Measurements from ENCODE around the gene FA2H. TPM values are rescaled to one million over a fixed set of nuclear protein-coding genes. Genes with fewer than 3 reads are reported as not detected.
"Not testable (repeated sequence)": the region's sequence is repeated elsewhere in the genome, so short reads cannot be mapped to it uniquely, and the experiment has no call there.

FA2H gene
- total and polyA plus RNA-seq, 10 of the 15 experiments (the other 5 are each of a cell fraction or from before 2014, with no cell fraction given): 0.05 to 0.73 (median 0.51) TPM; not detected in 3

GRCh38 chr16:74792225-74792624 is 17.6 kb upstream of the FA2H start:
- Histone ChIP-seq H3K79me2 (ENCODE audit: control insufficient read depth, insufficient read depth, low read length) (no peaks in the 10 kb centered on the region), H3K4me3 (no peak overlapping the region), H2AFZ (ENCODE audit: control insufficient read depth, low read depth, low read length) (no peak overlapping the region), H3K36me3 (ENCODE audit: control insufficient read depth in 2 of 2, insufficient read depth in 2 of 2, low read length in 1 of 2) (no peaks in the 10 kb centered on the region), H3K4me2 (ENCODE audit: control insufficient read depth, insufficient read depth) (no peak overlapping the region), H3K27ac (ENCODE audit: control insufficient read depth, insufficient read depth) (no peak overlapping the region), H3K27me3 (replicated peaks in 1 of 2; ENCODE audit: control insufficient read depth in 2 of 2, insufficient read depth in 2 of 2, low read length in 1 of 2) (peaks cover 0 to 2% of the 10 kb centered on the region in 2 experiments; a peak in 1 of 4 replicates), H4K20me1 (ENCODE audit: control insufficient read depth, insufficient read depth) (no peaks in the 10 kb centered on the region), H3K9ac (ENCODE audit: control insufficient read depth, insufficient read depth, low read length) (no peak overlapping the region), H3K9me3 (replicated peaks; ENCODE audit: control insufficient read depth, insufficient read depth, low read length) (no peaks in the 10 kb centered on the region; the same call in 2 of the 3 replicates), H3K4me1 (ENCODE audit: control insufficient read depth, insufficient read depth, low read length) (no peaks in the 10 kb centered on the region)
- FAIRE-seq (no peak), DNase-seq (ENCODE audit: low read depth, low spot score) (no peak), ATAC-seq (no peak)
- SMC1A ChIA-PET (ENCODE audit: uncharacterized antibody, unreplicated experiment): no interaction called here
- in situ Hi-C loops (cut with MboI) (no loop called here), intact Hi-C loops (cut with micrococcal nuclease; ENCODE audit: unreplicated experiment) (no loop called here)
- POLR2A ChIA-PET: no interaction called here
- CTCF ChIA-PET: interaction anchor here (0.6 kb wide), 1 partner anchor 10 kb away, joined by 4 read pairs; no protein-coding TSS in a partner anchor
- no TSS peak for BruUV-seq (replicated peaks)
- 48% methylated on average over 1 of the region's 1 CpG for WGBS (ENCODE audit: insufficient coverage, insufficient replicate concordance, low lambda C conversion rate, missing lambda C conversion rate)
- RAD21 ChIA-PET (ENCODE audit: unreplicated experiment): no interaction called here
- TF ChIP-seq NFIC (IDR thresholded peaks at IDR 0.05; ENCODE audit: low read depth, low read length): no peak
- no peak for TF ChIP-seq DPF2 (IDR thresholded peaks at IDR 0.05)
- no peak for TF ChIP-seq NFYA (IDR thresholded peaks at IDR 0.05; ENCODE audit: borderline replicate concordance, low read depth, low read length)
- TF ChIP-seq, protein P1, sequence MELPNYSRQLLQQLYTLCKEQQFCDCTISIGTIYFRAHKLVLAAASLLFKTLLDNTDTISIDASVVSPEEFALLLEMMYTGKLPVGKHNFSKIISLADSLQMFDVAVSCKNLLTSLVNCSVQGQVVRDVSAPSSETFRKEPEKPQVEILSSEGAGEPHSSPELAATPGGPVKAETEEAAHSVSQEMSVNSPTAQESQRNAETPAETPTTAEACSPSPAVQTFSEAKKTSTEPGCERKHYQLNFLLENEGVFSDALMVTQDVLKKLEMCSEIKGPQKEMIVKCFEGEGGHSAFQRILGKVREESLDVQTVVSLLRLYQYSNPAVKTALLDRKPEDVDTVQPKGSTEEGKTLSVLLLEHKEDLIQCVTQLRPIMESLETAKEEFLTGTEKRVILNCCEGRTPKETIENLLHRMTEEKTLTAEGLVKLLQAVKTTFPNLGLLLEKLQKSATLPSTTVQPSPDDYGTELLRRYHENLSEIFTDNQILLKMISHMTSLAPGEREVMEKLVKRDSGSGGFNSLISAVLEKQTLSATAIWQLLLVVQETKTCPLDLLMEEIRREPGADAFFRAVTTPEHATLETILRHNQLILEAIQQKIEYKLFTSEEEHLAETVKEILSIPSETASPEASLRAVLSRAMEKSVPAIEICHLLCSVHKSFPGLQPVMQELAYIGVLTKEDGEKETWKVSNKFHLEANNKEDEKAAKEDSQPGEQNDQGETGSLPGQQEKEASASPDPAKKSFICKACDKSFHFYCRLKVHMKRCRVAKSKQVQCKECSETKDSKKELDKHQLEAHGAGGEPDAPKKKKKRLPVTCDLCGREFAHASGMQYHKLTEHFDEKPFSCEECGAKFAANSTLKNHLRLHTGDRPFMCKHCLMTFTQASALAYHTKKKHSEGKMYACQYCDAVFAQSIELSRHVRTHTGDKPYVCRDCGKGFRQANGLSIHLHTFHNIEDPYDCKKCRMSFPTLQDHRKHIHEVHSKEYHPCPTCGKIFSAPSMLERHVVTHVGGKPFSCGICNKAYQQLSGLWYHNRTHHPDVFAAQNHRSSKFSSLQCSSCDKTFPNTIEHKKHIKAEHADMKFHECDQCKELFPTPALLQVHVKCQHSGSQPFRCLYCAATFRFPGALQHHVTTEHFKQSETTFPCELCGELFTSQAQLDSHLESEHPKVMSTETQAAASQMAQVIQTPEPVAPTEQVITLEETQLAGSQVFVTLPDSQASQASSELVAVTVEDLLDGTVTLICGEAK (IDR thresholded peaks at IDR 0.05; ENCODE audit: borderline replicate concordance): no peak
- TF ChIP-seq, protein P2, sequence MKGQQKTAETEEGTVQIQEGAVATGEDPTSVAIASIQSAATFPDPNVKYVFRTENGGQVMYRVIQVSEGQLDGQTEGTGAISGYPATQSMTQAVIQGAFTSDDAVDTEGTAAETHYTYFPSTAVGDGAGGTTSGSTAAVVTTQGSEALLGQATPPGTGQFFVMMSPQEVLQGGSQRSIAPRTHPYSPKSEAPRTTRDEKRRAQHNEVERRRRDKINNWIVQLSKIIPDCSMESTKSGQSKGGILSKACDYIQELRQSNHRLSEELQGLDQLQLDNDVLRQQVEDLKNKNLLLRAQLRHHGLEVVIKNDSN (IDR thresholded peaks at IDR 0.05; ENCODE audit: borderline replicate concordance, extremely low read length, insufficient read depth, low read depth, low read length): no peak
- no peak for TF ChIP-seq KAT2A (conservative IDR thresholded peaks at IDR 0.05; ENCODE audit: control insufficient read depth, low read depth, low read length)
- TF ChIP-seq SMC3 (IDR thresholded peaks at IDR 0.05; ENCODE audit: borderline replicate concordance, low read length): no peak
- TF ChIP-seq ZNF274 (IDR thresholded peaks at IDR 0.05; ENCODE audit: insufficient read depth, insufficient read length): no peak

DNA sequence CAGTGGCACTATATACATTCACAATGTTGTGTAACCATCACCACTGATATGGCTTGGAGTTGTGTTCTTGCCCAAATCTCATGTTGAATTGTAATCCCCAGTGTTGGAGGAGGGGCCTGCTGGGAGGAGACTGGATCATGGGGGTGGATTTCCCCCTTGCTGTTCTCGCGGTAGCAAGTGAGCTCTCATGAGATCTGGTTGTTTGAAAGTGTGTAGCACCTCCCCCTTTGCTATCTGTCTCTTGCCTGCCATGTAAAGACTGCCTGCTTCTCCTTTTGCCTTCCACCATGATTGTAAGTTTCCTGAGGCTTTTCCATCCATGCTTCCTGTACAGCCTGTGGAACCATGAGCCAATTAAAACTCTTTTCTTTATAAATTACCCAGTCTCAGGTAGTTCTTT is 17.1 kb upstream of the FA2H start:
- in situ Hi-C loops (cut with MboI); H3K9me3 ChIP-seq (replicated peaks; ENCODE audit: control insufficient read depth, insufficient read depth, low read length); BruUV-seq (replicated peaks); H3K27ac ChIP-seq (ENCODE audit: control insufficient read depth, insufficient read depth); SMC1A ChIA-PET (ENCODE audit: uncharacterized antibody, unreplicated experiment); RAD21 ChIA-PET (ENCODE audit: unreplicated experiment); H4K20me1 ChIP-seq (ENCODE audit: control insufficient read depth, insufficient read depth); H3K4me3 ChIP-seq; intact Hi-C loops (cut with micrococcal nuclease; ENCODE audit: unreplicated experiment); H3K4me2 ChIP-seq (ENCODE audit: control insufficient read depth, insufficient read depth); H3K36me3 ChIP-seq (ENCODE audit: control insufficient read depth in 2 of 2, insufficient read depth in 2 of 2, low read length in 1 of 2); ATAC-seq; FAIRE-seq; H2AFZ ChIP-seq (ENCODE audit: control insufficient read depth, low read depth, low read length); CTCF ChIA-PET; H3K4me1 ChIP-seq (ENCODE audit: control insufficient read depth, insufficient read depth, low read length); POLR2A ChIA-PET; DNase-seq (ENCODE audit: low read depth, low spot score); H3K79me2 ChIP-seq (ENCODE audit: control insufficient read depth, insufficient read depth, low read length); H3K27me3 ChIP-seq (replicated peaks in 1 of 2; ENCODE audit: control insufficient read depth in 2 of 2, insufficient read depth in 2 of 2, low read length in 1 of 2); H3K9ac ChIP-seq (ENCODE audit: control insufficient read depth, insufficient read depth, low read length): not testable (repeated sequence)
- WGBS (ENCODE audit: insufficient coverage, insufficient replicate concordance, low lambda C conversion rate, missing lambda C conversion rate): 34% methylated on average over 2 of the region's 2 CpGs
